Stimulated activated CD8-positive, alpha-beta memory T cell treated with anti-CD3 and anti-CD28 coated beads, Interleukin-7, amount 100 ng/mL, for 48 hours (primary cell): ENCODE data around the gene GPT2.
"Not testable (repeated sequence)": the region's sequence is repeated elsewhere in the genome, so short reads cannot be mapped to it uniquely, and the experiment has no call there.

Source experiments
- DNase-seq, 2 donors: peaks; one replicate each; pipeline ENCODE4 v3.0.0-alpha.2; 2020; ENCODE audit warnings: low read depth in 1 of 2; ENCODE audit errors: extremely low read depth in 1 of 2

GPT2 gene

GRCh38 chr16:46918905-46919792, 35.0 kb downstream of the GPT2 start:
- no peak for DNase-seq

DNA sequence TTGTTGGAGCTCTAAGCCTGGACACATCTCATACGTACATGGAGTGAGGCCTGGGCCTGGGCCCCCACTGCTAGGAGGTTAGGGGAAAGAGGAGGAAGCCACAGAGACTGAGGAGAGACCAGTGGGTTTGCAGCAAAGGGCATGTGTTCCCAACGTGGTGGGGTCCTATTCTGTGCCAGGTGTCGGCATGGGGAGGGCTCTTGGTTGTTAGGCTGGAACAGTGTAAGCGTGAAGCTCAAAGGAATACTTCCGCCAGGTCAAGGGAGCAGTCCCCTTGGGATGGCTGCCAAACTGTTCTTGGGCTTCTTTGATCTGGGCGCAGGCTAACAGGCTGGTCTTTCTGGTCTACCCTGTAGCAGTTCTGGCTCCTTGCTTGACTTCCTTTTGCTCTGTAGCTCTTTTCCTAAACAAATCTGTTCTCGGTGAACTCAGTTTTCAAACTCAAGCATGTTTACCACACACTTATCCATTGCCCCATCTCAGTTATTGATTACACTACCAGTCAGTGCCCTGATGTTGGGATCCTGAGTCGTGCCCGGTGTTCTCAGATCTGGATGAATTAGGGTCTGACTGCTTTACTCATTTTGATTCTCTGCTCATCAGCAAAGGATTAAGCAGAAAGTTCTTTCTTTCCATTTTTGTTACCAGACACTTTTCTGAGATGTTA, 36.4 kb downstream of the GPT2 start:
- no peak for DNase-seq

- DNase-seq = no peak
Measured at GRCh38 chr16:46922239-46922638, 38.1 kb downstream of the GPT2 start.

DNA sequence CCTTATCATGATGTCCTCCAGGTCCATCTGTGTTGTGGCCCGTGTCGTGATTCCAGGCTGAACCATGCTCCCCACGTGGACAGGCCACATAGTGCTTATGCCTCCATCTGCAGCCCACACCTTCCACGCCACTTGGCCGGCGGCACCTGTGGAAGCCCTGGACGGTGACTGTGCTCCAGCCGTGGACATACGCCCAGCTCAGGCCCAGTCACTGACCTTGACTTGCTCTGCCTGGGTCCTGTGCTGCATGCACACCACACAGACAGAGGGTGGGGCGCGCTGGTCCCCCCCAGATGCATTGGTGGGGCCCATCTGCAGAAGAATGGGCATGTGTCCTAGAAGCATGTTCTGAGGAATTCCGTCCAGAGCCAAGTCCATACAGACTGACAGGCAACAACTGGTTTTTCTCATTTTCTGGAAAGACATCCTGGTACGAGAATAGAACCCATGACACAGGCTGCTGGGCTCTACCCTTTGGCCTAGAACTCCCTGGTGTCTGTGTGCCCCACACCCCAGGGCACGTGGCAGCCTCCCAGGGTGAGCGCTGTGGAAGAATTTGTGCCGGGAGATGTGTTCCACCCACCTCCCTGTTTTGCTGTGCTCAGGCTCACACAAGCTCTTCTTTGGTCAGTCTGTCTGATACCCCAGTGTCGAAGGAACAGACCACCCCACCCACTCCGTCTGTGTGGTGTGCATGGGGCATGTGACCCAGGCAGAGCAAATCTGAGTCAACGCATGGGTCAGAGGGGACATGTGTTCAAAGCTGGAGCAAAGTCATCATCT, 39.5 kb downstream of the GPT2 start:
- no peak for DNase-seq

DNA sequence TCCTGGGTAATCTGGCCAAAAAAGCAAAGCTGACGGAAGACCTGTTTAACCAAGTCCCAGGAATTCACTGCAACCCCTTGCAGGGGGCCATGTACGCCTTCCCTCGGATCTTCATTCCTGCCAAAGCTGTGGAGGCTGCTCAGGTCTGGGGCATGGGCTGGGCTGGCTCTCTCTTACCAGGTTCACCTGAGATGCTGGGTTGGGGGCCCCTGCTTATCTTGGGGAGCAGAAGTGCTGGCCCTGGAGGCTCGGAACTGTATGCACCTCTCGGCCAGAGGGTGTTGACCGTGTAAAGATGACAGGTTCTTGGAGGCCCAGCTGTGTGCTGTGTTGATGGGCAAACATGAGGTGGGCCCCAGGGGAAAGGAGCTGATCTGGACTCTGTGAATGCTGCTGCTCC, 40.2 kb downstream of the GPT2 start:
- no peak for DNase-seq

DNA sequence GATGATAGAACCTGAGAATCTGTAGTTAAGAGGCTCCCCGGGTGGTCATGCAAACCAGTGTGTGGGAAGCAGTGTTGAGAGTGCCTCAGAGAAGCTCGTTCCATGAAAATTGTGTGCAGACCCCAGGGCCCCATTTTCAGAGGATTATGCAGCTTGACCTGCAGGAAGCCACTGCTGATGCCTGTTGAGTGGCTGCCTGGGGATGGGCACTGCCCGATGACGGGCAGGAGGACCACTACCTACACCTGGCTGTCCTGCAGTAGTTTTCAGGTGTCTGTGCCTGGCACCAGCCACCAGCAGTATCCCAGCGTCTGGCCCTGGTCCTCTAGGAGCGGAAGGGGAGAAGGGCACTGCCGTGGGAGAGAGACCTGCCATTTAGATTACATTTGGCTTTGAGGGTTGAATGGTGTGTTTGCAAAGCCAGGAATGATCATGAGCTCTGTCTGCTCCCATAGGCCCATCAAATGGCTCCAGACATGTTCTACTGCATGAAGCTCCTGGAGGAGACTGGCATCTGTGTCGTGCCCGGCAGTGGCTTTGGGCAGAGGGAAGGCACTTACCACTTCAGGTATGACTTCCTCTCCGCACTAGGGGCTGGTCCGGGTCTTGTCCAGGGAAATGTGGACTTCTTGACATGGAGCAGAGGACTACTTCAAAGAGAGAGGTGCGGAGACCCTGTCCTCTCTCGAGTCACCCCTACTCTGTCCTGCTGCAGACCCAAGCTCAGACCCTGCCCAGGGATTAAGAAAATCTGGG, 42.5 kb downstream of the GPT2 start:
- DNase-seq = no peak

- no peak for DNase-seq
Measured at GRCh38 chr16:46927273-46927672, 43.1 kb downstream of the GPT2 start.

- DNase-seq = no peak
Measured at GRCh38 chr16:46928811-46929210, 44.6 kb downstream of the GPT2 start.

DNA sequence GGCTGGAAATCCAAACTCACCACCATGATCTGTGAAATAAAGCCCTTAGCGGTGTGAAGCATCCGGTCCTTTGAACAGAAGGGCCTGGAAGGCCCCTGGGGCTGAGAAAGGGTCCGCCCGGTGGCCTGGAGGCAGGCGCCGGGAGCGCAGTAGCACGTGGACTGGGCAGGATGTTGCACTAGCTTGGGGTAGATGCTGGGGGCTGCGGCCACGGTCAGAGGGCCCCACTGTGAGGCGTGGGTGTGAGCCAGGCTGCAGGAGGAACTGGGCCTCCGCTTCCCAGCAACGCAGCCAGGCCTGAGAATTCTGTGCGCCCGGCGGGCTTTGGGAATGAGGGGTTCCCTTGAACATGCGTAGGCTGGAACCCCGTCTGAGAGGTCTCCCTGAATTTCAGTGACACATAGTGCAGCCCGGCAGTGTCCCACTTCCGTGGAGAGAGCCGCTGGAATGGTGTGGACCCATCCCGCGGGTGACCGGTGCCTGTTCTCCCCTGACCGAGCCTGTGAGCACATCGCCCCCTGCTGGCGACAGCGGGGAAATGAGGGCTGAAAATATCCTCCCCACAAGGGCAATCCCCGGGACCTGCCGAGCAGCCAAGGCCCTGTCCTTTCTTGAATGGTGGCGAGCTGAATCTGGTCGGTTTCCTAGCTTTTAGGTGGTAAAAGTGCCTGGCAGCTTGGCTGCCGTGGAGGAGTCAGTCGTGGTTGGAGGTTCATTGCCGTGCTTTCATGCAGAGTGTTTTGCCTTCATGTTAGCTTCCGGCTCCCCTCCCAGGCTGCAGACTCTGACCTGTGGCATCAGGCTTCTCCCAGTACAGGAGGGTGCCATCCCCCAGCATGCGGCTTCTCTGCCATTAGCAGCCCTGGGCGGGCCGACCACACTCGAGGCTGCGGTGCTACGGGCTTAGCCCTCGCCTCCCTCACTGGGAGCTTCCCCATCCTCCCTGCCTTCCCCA, 45.5 kb downstream of the GPT2 start:
- peak; percentile 32 to 33 for DNase-seq

- DNase-seq = no peak
Measured at GRCh38 chr16:46930861-46931260, 46.7 kb downstream of the GPT2 start.

- no peak for DNase-seq
Measured at GRCh38 chr16:46932802-46933201, 48.6 kb downstream of the GPT2 start.

GRCh38 chr16:46937536-46937935, 53.4 kb downstream of the GPT2 start:
- DNase-seq = no peak

DNA sequence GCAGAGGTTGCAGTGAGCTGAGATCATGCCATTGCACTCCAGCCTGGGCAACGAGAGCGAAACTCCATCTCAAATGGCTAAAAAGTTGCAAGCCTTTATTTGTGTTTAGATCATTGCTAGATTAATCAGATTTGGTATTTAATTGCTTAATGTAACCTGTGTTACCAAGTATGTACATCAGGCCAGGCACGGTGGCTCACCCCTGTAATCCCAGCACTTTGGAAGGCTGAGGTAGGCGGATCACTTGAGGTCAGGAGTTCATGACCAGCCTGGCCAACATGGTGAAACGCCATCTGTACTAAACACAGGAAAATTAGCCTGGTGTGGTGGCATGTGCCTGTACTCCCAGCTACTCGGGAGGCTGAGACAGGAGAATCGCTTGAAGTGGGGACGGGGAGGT, 60.6 kb downstream of the GPT2 start:
- not testable (repeated sequence) for DNase-seq

GRCh38 chr16:46947900-46948547, 63.9 kb downstream of the GPT2 start:
- DNase-seq = no peak

GRCh38 chr16:46948548-46949166, 64.5 kb downstream of the GPT2 start:
- no peak for DNase-seq

- DNase-seq = peak in 1 of 2 donors; percentile 20
Measured at GRCh38 chr16:46949241-46949892, 65.2 kb downstream of the GPT2 start.

- DNase-seq = no peak
Measured at GRCh38 chr16:46950009-46950408, 65.8 kb downstream of the GPT2 start.

DNA sequence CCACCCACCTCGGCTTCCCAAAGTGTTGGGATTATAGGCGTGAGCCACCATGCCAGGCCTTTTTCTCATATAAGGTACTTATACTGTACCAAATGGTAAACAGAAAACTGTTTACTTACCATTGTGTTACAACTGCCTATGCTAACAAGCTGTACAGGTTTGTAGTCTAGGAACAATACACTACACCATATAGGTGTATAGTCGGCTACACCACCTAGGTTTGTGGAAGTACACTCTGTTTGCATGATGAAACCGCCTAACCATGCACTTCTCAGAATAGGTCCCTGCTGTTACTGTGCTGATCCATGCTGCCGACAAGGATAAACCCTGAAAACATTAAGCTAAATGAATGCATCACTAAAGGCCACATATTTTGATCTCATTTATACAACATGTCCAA, 70.4 kb downstream of the GPT2 start:
- no peak for DNase-seq
